Measurements from ENCODE around the gene FOXO3. TPM values are rescaled to one million over a fixed set of nuclear protein-coding genes. Genes with fewer than 3 reads are reported as not detected.

Gene FOXO3
- polyA plus RNA-seq, 1 of the 3 experiments (the other 2 are of a cell fraction) = 8.1 TPM

GRCh38 chr6:108524528-108525248 is 36.0 kb upstream of the FOXO3 start:
- CTCF ChIA-PET = interaction anchor here (0.6 to 4.9 kb wide), 12 partner anchors 12 to 846 kb away, joined by 3 to 20 read pairs (median 6); no protein-coding TSS in a partner anchor
- WGBS (ENCODE audit: low lambda C conversion rate) = 91% methylated on average over 5 of the region's 5 CpGs
- Histone ChIP-seq H3K36me3 (replicated peaks in 1 of 2; ENCODE audit: control insufficient read depth in 1 of 2, insufficient read depth in 2 of 2, low read length in 1 of 2) (peaks cover 0 to 8% of the 10 kb centered on the region in 2 experiments), H3K9ac (no peak overlapping the region), H4K20me1 (ENCODE audit: insufficient read depth) (no peaks in the 10 kb centered on the region), H3K27ac (ENCODE audit: low read depth in 2 of 2, low read length in 1 of 2) (no peak overlapping the region), H3K9me2 (no peaks in the 10 kb centered on the region), H3F3A (replicated peaks; ENCODE audit: insufficient read depth) (peaks cover 4% of the 10 kb centered on the region), H3K4me1 (ENCODE audit: control insufficient read depth in 1 of 2, insufficient read depth in 2 of 2, low read depth in 1 of 2, low read length in 1 of 2) (no peaks in the 10 kb centered on the region; a peak in 1 of 4 replicates), H3K4me2 (no peak overlapping the region), H3K27me3 (ENCODE audit: insufficient read depth) (no peaks in the 10 kb centered on the region), H3K9me3 (no peaks in the 10 kb centered on the region), H2AFZ (ENCODE audit: low read depth) (no peak overlapping the region), H3K4me3 (ENCODE audit: low read depth in 2 of 2, low read length in 1 of 2) (no peak overlapping the region), H3K79me2 (ENCODE audit: insufficient read depth) (no peaks in the 10 kb centered on the region)
- TF ChIP-seq TEAD4 (IDR thresholded peaks at IDR 0.05; ENCODE audit: borderline replicate concordance, insufficient read depth) = no peak
- no peak for TF ChIP-seq GATA2 (CRISPR knock-in tag; IDR thresholded peaks at IDR 0.05)
- no peak for TF ChIP-seq FOSL2 (IDR thresholded peaks at IDR 0.05; ENCODE audit: borderline replicate concordance, low read depth)
- no peak for TF ChIP-seq RCOR1 (IDR thresholded peaks at IDR 0.05; ENCODE audit: low read length)
- TF ChIP-seq PBX3 (IDR thresholded peaks at IDR 0.05) = no peak
- no peak for DNase-seq
- POLR2A ChIA-PET = no interaction called here

GRCh38 chr6:108526739-108527174 is 34.0 kb upstream of the FOXO3 start:
- DNase-seq = peak; percentile 64
- Histone ChIP-seq H2AFZ (ENCODE audit: low read depth) (no peak overlapping the region), H3K9me3 (no peaks in the 10 kb centered on the region), H3K79me2 (ENCODE audit: insufficient read depth) (no peaks in the 10 kb centered on the region), H3K4me1 (ENCODE audit: control insufficient read depth in 1 of 2, insufficient read depth in 2 of 2, low read depth in 1 of 2, low read length in 1 of 2) (no peaks in the 10 kb centered on the region; a peak in 1 of 4 replicates), H3K9me2 (no peaks in the 10 kb centered on the region), H3F3A (replicated peaks; ENCODE audit: insufficient read depth) (peaks cover 4% of the 10 kb centered on the region), H3K4me3 (ENCODE audit: low read depth in 2 of 2, low read length in 1 of 2) (no peak overlapping the region; a peak in 1 of 4 replicates), H3K36me3 (replicated peaks in 1 of 2; ENCODE audit: control insufficient read depth in 1 of 2, insufficient read depth in 2 of 2, low read length in 1 of 2) (peaks cover 0 to 5% of the 10 kb centered on the region in 2 experiments), H4K20me1 (ENCODE audit: insufficient read depth) (no peaks in the 10 kb centered on the region), H3K9ac (no peak overlapping the region), H3K27me3 (ENCODE audit: insufficient read depth) (no peaks in the 10 kb centered on the region), H3K27ac (ENCODE audit: low read depth in 2 of 2, low read length in 1 of 2) (no peak overlapping the region), H3K4me2 (no peak overlapping the region)
- CTCF ChIA-PET = interaction anchor here (0.6 to 3.8 kb wide), 8 partner anchors 14 to 555 kb away, joined by 3 to 32 read pairs (median 6); no protein-coding TSS in a partner anchor
- WGBS (ENCODE audit: low lambda C conversion rate) = 28% methylated on average over 3 of the region's 7 CpGs
- POLR2A ChIA-PET = interaction anchor here (0.6 kb wide), 1 partner anchor 632 kb away, joined by 3 read pairs; no protein-coding TSS in a partner anchor
- TF ChIP-seq RAD21 (IDR thresholded peaks at IDR 0.05; ENCODE audit: low read length) = peak; percentile 95
- TF ChIP-seq CHD2 (IDR thresholded peaks at IDR 0.05; ENCODE audit: low read length, partially characterized antibody) = no peak
- TF ChIP-seq ZBTB33 (IDR thresholded peaks at IDR 0.05; ENCODE audit: borderline replicate concordance, low read depth) = no peak
- TF ChIP-seq CTCF (IDR thresholded peaks at IDR 0.05) = peak; percentile 84
- TF ChIP-seq SMC3 (IDR thresholded peaks at IDR 0.05; ENCODE audit: low read depth, low read length) = peak; percentile 81
- no peak for TF ChIP-seq REST (IDR thresholded peaks at IDR 0.05; ENCODE audit: low read depth, low read length)
- no peak for TF ChIP-seq NFIC (IDR thresholded peaks at IDR 0.05; ENCODE audit: borderline replicate concordance)
- no peak for TF ChIP-seq FOSL2 (IDR thresholded peaks at IDR 0.05; ENCODE audit: borderline replicate concordance, low read depth)

Data from SK-N-SH (cell line).